Measurements from ENCODE around the gene TPST2. TPM values are rescaled to one million over a fixed set of nuclear protein-coding genes. Genes with fewer than 3 reads are reported as not detected.

TPST2 gene
- total RNA-seq, 1 donor from 2014 or later = 28.5 TPM

DNA sequence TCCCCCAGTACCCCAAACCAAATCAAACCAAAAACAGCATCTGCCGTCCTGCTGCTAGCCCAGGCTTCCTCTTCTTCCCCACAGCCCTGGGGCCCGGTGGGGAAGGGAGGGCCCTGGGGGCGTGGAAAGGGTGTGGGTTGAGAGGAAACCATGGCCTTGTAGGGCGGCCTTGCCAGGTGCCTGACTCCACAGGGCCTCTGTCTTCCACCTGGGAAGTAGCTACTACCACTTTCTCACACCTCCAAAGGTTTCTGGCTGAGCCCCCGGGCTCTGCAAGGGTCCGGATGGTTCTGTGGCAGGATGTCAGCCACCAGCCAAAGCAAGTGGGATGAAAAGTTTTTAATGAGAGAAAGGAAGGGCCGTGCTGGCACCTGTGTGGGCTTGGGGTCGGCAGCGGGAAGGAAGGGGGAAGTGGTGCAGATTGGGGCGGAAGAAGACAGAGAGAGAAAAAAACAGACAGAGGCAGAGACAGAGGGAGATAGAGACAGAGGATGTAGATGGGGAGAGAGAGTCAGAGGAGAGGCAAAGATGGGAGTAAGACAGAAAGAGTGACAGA is 10.5 kb downstream of the TPST2 start:
- H3K4me1 ChIP-seq = peaks cover 44% of the 10 kb centered on the region
- DNase-seq = no peak

DNA sequence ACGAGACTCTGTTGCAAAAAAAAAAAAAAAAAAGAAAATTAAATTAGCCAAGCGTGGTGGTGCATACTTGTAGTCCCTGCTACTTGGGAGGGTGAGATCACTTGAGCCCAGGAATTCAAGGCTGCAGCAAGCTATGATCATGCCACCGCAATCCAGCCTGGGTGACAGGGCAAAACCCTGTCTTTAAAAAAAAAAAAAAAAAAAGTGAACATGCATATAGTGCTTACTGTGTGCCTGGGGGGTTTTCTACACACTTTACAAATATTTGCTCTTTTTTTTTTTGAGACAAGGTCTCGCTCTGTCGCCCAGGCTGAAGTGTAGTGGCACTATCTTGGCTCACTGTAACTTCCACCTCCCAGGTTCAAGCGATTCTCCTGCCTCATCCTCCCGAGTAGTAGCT is 12.9 kb downstream of the TPST2 start:
- DNase-seq = no peak
- Histone ChIP-seq H3K27me3 (ENCODE audit: low read depth) (no peaks in the 10 kb centered on the region), H3K9me3 (replicated peaks) (no peaks in the 10 kb centered on the region), H3K27ac (replicated peaks) (no peak overlapping the region), H3K4me1 (peaks cover 46% of the 10 kb centered on the region), H3K4me3 (no peak overlapping the region), H3K36me3 (peaks cover 3% of the 10 kb centered on the region)
- TF ChIP-seq, protein P1, sequence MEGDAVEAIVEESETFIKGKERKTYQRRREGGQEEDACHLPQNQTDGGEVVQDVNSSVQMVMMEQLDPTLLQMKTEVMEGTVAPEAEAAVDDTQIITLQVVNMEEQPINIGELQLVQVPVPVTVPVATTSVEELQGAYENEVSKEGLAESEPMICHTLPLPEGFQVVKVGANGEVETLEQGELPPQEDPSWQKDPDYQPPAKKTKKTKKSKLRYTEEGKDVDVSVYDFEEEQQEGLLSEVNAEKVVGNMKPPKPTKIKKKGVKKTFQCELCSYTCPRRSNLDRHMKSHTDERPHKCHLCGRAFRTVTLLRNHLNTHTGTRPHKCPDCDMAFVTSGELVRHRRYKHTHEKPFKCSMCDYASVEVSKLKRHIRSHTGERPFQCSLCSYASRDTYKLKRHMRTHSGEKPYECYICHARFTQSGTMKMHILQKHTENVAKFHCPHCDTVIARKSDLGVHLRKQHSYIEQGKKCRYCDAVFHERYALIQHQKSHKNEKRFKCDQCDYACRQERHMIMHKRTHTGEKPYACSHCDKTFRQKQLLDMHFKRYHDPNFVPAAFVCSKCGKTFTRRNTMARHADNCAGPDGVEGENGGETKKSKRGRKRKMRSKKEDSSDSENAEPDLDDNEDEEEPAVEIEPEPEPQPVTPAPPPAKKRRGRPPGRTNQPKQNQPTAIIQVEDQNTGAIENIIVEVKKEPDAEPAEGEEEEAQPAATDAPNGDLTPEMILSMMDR (IDR thresholded peaks at IDR 0.05; ENCODE audit: borderline replicate concordance) = no peak
- intact Hi-C loops (cut with micrococcal nuclease) = no loop called here

More for the DNA sequence above, 10.5 kb downstream of the TPST2 start:
- Histone ChIP-seq H3K27me3 (ENCODE audit: low read depth) (no peaks in the 10 kb centered on the region), H3K9me3 (replicated peaks) (no peaks in the 10 kb centered on the region), H3K27ac (replicated peaks) (no peak overlapping the region), H3K36me3 (peaks cover 9% of the 10 kb centered on the region), H3K4me3 (no peak overlapping the region)
- intact Hi-C loops (cut with micrococcal nuclease) = no loop called here
- TF ChIP-seq, protein P1 (IDR thresholded peaks at IDR 0.05; ENCODE audit: borderline replicate concordance) = no peak

DNA sequence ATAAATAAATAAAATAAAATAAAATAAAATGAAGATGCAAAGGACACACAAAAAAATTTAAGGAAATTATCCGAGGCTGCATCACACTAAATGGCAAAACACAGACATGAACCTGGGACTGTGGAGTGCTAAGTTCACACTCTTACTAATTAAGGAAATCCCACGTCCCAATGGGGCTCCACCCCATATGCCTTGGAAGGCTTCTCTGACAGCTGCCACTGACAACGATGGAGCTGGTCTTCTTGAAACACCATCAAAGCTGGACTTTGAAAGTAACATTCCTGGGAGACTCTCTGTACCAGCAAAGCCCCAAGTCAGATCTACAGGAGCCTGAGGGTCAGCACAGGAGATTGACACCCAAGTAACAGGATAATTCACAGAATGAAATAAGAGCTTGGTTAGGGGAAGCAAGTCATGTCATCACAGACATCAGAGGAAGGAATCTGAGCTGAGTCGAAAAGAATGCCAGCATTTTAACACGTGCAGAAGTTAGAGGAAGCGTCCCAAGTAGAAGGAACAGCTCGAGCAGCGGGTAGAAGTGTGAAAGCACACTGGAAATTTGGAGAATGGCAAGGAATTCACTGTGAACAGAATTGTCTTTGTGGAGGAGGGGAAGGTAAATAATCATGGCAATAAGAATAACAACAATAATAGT is 13.8 kb downstream of the TPST2 start:
- Histone ChIP-seq H3K4me1 (peaks cover 53% of the 10 kb centered on the region), H3K36me3 (no peaks in the 10 kb centered on the region), H3K9me3 (replicated peaks) (no peaks in the 10 kb centered on the region), H3K27me3 (ENCODE audit: low read depth) (no peaks in the 10 kb centered on the region), H3K4me3 (no peak overlapping the region), H3K27ac (replicated peaks) (peak overlapping the region; percentile 23)
- no peak for DNase-seq
- intact Hi-C loops (cut with micrococcal nuclease) = no loop called here
- TF ChIP-seq, protein P1 (IDR thresholded peaks at IDR 0.05; ENCODE audit: borderline replicate concordance) = no peak

DNA sequence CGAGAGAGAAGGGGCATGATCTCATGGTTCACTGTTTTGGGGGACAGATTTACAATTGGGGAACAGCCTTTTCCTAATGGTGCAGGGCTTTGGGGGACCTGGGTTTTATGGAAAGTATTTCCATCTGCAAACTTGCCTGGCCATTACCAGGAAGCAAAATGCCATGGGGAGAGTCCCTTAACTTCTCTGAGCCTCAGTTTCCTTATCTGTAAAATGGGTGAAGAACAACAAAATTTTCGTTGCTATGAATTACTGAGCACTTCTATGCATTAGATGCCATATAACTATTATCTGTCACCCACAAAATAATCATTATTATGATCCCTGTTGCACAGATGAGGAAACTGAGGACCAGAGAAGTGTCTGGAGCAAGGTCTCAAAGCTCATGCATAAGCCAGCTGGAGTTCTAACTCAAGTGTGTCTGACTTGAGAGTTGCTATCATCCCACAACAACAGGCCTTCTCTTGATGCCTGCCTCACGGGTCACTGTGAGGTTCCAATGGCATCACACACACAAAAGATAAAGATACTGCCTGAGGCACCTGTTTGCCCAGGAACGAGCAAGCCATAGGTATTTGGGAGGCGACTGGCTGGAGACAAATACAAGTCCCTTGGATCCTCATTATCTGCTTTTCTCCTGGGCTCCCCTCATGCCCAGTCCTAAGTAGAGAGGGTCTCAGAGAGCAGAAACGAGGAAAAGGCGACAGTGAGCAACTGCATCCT is 15.8 kb downstream of the TPST2 start:
- Histone ChIP-seq H3K9me3 (replicated peaks) (no peaks in the 10 kb centered on the region), H3K27ac (replicated peaks) (peak overlapping the region; percentile 43), H3K27me3 (ENCODE audit: low read depth) (no peaks in the 10 kb centered on the region), H3K36me3 (no peaks in the 10 kb centered on the region), H3K4me1 (peaks cover 53% of the 10 kb centered on the region), H3K4me3 (no peak overlapping the region)
- intact Hi-C loops (cut with micrococcal nuclease) = no loop called here
- TF ChIP-seq, protein P1 (IDR thresholded peaks at IDR 0.05; ENCODE audit: borderline replicate concordance) = no peak
- DNase-seq = no peak

DNA sequence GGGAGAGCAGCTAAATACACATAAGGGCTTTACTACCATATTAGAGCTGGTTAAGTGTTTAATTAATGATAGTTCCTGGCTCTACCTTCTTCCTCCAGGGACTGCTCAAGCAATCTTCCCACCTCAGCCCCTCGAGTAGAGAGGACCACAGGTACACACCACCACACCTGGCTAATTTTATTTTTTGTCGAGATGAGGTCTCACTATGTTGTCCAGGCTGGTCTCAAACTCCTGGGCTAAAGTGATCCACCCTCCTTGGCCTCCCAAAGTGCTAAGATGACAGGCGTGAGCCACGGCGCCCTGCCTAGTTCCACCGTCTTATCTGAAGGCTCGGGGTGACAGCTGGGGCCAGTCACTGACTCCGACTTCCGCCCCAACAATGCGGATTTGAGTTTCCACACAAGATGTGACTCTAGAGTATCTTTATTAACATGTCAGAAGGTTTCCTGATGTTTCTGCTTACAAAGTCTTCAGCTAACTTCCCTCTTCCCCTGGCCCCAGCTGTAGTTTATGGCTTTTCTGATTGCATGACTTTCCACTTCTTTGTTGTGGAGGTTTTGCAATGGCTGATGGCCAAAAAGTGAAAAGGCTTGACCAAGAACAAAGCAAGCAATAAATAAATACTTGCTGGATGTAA is 16.8 kb downstream of the TPST2 start:
- no peaks in the 10 kb centered on the region for H3K9me3 ChIP-seq (replicated peaks)
- intact Hi-C loops (cut with micrococcal nuclease) = no loop called here
- no peaks in the 10 kb centered on the region for H3K27me3 ChIP-seq (ENCODE audit: low read depth)
- no peaks in the 10 kb centered on the region for H3K36me3 ChIP-seq
- H3K27ac ChIP-seq (replicated peaks) = peak overlapping the region; percentile 43
- H3K4me1 ChIP-seq = peaks cover 57% of the 10 kb centered on the region
- TF ChIP-seq, protein P1 (IDR thresholded peaks at IDR 0.05; ENCODE audit: borderline replicate concordance) = no peak
- DNase-seq = peak; percentile 50
- no peak overlapping the region for H3K4me3 ChIP-seq

All from left ventricle myocardium inferior (tissue), 1 donor.